IMR-90 (cell line): ENCODE data around the gene TRMT1L. TPM values are rescaled to one million over a fixed set of nuclear protein-coding genes. Genes with fewer than 3 reads are reported as not detected.

Experiments used
- ATAC-seq: fragments of 200-7000 bp; cut with Tn5 transposase; 2 replicates; pipeline ENCODE4 v1.9.1; 2020; ENCODE audit warnings: low read depth, mild to moderate bottlenecking, moderate library complexity
- BruUV-seq: library from RNA; stranded (reverse); fragments of 400-500 nt; replicated peaks from 2 replicates; lab custom pipeline; 2021; lab: Mats Ljungman, UMichigan
- CTCF ChIA-PET: fragments of 300-600 bp; formaldehyde crosslinking; extraction: SDS; loops from one replicate; lab custom pipeline; 2021; ENCODE audit warnings: antibody characterized with exemption; lab: Yijun Ruan, JAX
- POLR2A ChIA-PET: fragments of 300-600 bp; sonication (Branson Sonifier 250); formaldehyde crosslinking; loops from one replicate; lab custom pipeline; 2022; ENCODE audit warnings: antibody characterized with exemption; ENCODE audit not compliant: unreplicated experiment; lab: Charles Lee
- DNase-seq: peaks from one replicate; pipeline ENCODE4 v3.0.0; 2013
- H2AFZ ChIP-seq: replicated peaks from 2 replicates; pipeline ENCODE3; 2013; ENCODE audit warnings: low read length, mild to moderate bottlenecking; ENCODE audit not compliant: poor library complexity
- H2AK5ac ChIP-seq: 2 replicates; pipeline ENCODE4 v1.6.1; 2013; ENCODE audit warnings: low read depth, low read length, inconsistent platforms
- H2AK9ac ChIP-seq: replicated peaks from 2 replicates; pipeline ENCODE3; 2013; ENCODE audit warnings: mild to moderate bottlenecking, low read depth, low read length, moderate library complexity; ENCODE audit not compliant: poor library complexity
- H2BK120ac ChIP-seq: 2 replicates; pipeline ENCODE4 v1.6.1; 2013; ENCODE audit warnings: low read depth, low read length, inconsistent platforms
- H2BK15ac ChIP-seq: 3 replicates; pipeline ENCODE4 v1.6.1; 2013; ENCODE audit warnings: low read depth, low read length, inconsistent platforms
- H2BK20ac ChIP-seq: 2 replicates; pipeline ENCODE4 v1.6.1; 2013; ENCODE audit warnings: low read depth, mild to moderate bottlenecking, inconsistent platforms, low read length, moderate library complexity
- H2BK5ac ChIP-seq: 2 replicates; pipeline ENCODE4 v1.6.1; 2013; ENCODE audit warnings: mild to moderate bottlenecking, low read depth, low read length, inconsistent platforms; ENCODE audit not compliant: poor library complexity, severe bottlenecking
- H3K14ac ChIP-seq: replicated peaks from 2 replicates; pipeline ENCODE4 v1.6.1; 2013; ENCODE audit warnings: low read depth, low read length, inconsistent platforms
- H3K18ac ChIP-seq: 2 replicates; pipeline ENCODE4 v1.6.1; 2013; ENCODE audit warnings: low read depth, low read length, control low read depth
- H3K23ac ChIP-seq: 2 replicates; pipeline ENCODE4 v1.6.1; 2013; ENCODE audit warnings: low read depth, low read length, inconsistent platforms
- H3K27ac ChIP-seq: 2 replicates; pipeline ENCODE4 v1.5.1; 2013; ENCODE audit warnings: mild to moderate bottlenecking, control low read depth, low read length; ENCODE audit not compliant: insufficient read depth
- H3K27me3 ChIP-seq: 2 replicates; pipeline ENCODE4 v1.6.1; 2013; ENCODE audit warnings: low read length; ENCODE audit not compliant: control insufficient read depth, insufficient read depth
- H3K36me3 ChIP-seq: 2 replicates; pipeline ENCODE4 v1.6.1; 2013; ENCODE audit warnings: low read length, mixed read lengths; ENCODE audit not compliant: control insufficient read depth, insufficient read depth
- H3K4ac ChIP-seq: 2 replicates; pipeline ENCODE4 v1.6.1; 2013; ENCODE audit warnings: low read depth, low read length, inconsistent platforms
- H3K4me1 ChIP-seq: 2 replicates; pipeline ENCODE4 v1.6.1; 2013; ENCODE audit warnings: low read length, mixed read lengths; ENCODE audit not compliant: control insufficient read depth, insufficient read depth
- H3K4me2 ChIP-seq: 2 replicates; pipeline ENCODE4 v1.6.1; 2013; ENCODE audit warnings: low read depth, mild to moderate bottlenecking, control low read depth, low read length, moderate library complexity
- H3K4me3 ChIP-seq: 2 replicates; pipeline ENCODE4 v1.5.1; 2013; ENCODE audit warnings: low read depth, mild to moderate bottlenecking, control low read depth, low read length, moderate library complexity; ENCODE audit not compliant: insufficient read depth
- H3K56ac ChIP-seq: 2 replicates; pipeline ENCODE4 v1.6.1; 2013; ENCODE audit warnings: low read length, inconsistent platforms; ENCODE audit not compliant: insufficient read depth; ENCODE audit errors: extremely low read depth
- H3K79me1 ChIP-seq, 2 experiments: 2 replicates each; pipeline ENCODE4 v1.6.1; 2013; ENCODE audit warnings: low read length in 2 of 2, inconsistent platforms in 1 of 2, low read depth in 1 of 2
- H3K9ac ChIP-seq: 2 replicates; pipeline ENCODE4 v1.6.1; 2013; ENCODE audit warnings: low read depth, low read length, control low read depth
- H3K9me1 ChIP-seq: 2 replicates; pipeline ENCODE4 v1.6.1; 2013; ENCODE audit warnings: low read length, inconsistent platforms; ENCODE audit not compliant: insufficient read depth
- H3K9me3 ChIP-seq: 2 replicates; pipeline ENCODE4 v1.6.1; 2013; ENCODE audit warnings: low read length; ENCODE audit not compliant: control insufficient read depth, insufficient read depth
- H4K20me1 ChIP-seq: 2 replicates; pipeline ENCODE4 v1.6.1; 2013; ENCODE audit warnings: low read length, inconsistent platforms; ENCODE audit not compliant: insufficient read depth
- H4K5ac ChIP-seq: 2 replicates; pipeline ENCODE4 v1.6.1; 2013; ENCODE audit warnings: mild to moderate bottlenecking, low read depth, low read length, control low read depth
- H4K8ac ChIP-seq, 2 experiments: 2 replicates each; pipeline ENCODE4 v1.6.1; 2013; ENCODE audit warnings: low read depth in 2 of 2, low read length in 2 of 2, control low read depth in 1 of 2, inconsistent platforms in 1 of 2
- H4K91ac ChIP-seq: 2 replicates; pipeline ENCODE4 v1.6.1; 2013; ENCODE audit warnings: low read depth, low read length, inconsistent platforms; ENCODE audit not compliant: insufficient read depth
- BHLHE40 ChIP-seq: fragments of 150-350 bp; IDR thresholded peaks from 2 replicates; pipeline ENCODE4 v1.6.1; 2016; ENCODE audit warnings: mild to moderate bottlenecking, low read depth, low read length
- CTCF ChIP-seq: conservative IDR thresholded peaks from 2 replicates; pipeline ENCODE4 v1.5.1; 2012; ENCODE audit warnings: mild to moderate bottlenecking, low read depth, low read length, improper control_type of control experiment
- FOS ChIP-seq: fragments of 150-350 bp; IDR thresholded peaks from 2 replicates; pipeline ENCODE4 v1.6.1; 2016; ENCODE audit warnings: low read depth, low read length
- MAFK ChIP-seq: IDR thresholded peaks from 2 replicates; pipeline ENCODE4 v1.6.1; 2012; ENCODE audit warnings: low read depth, low read length, improper control_type of control experiment
- MXI1 ChIP-seq: IDR thresholded peaks from 2 replicates; pipeline ENCODE4 v1.6.1; 2012; ENCODE audit warnings: low read depth, mild to moderate bottlenecking, low read length, moderate library complexity, borderline replicate concordance
- RAD21 ChIP-seq: IDR thresholded peaks from 2 replicates; pipeline ENCODE4 v1.6.1; 2012; ENCODE audit warnings: low read length, improper control_type of control experiment
- RCOR1 ChIP-seq: IDR thresholded peaks from 2 replicates; pipeline ENCODE4 v1.6.1; 2012; ENCODE audit warnings: mild to moderate bottlenecking, low read length, improper control_type of control experiment; ENCODE audit not compliant: insufficient replicate concordance
- SMC3 ChIP-seq: fragments of 150-350 bp; IDR thresholded peaks from 2 replicates; pipeline ENCODE4 v1.6.1; 2016; ENCODE audit warnings: low read depth, mild to moderate bottlenecking, antibody characterized with exemption, low read length, moderate library complexity
- WGBS, 2 experiments: methylation state at CpG; one replicate each; pipeline versions ENCODE4 v1.1.5 to v1.1.7; 2013; ENCODE audit warnings: missing lambda C conversion rate in 2 of 2; ENCODE audit not compliant: insufficient read length in 1 of 2; ENCODE audit errors: extremely low coverage in 2 of 2; 5-methylcytosine and 5-hydroxymethylcytosine counted together
- dilution Hi-C: fragments of 300-500 bp; cut with HindIII; formaldehyde crosslinking; loops from one replicate; pipeline ENCODE4 v1.14.3; 2018; ENCODE audit warnings: low sequenced_read_pairs; ENCODE audit not compliant: unreplicated experiment
- in situ Hi-C: fragments of 300-500 bp; cut with MboI; formaldehyde crosslinking; loops from 3 replicates; pipeline ENCODE4 v1.14.3; 2019; ENCODE audit warnings: low sequenced_read_pairs, inconsistent platforms, mixed read lengths
- intact Hi-C: fragments of 100-400 bp; cut with micrococcal nuclease; formaldehyde crosslinking; loops from 2 replicates; pipeline ENCODE4 v1.10.0; 2022
- polyA plus RNA-seq, 3 experiments: library from polyadenylated mRNA; depleted of rRNA; stranded (reverse); fragments of >200 nt; gene quantifications; 2 replicates each; pipeline ENCODE4 v1.2.3, GENCODE V29; 2012; ENCODE audit warnings: low replicate concordance in 1 of 3
- total RNA-seq: library from RNA; depleted of rRNA; stranded (reverse); fragments of >200 nt; gene quantifications from 2 replicates; pipeline ENCODE4 v1.2.3, GENCODE V29; 2012
- TF ChIP-seq, protein P1 (sequence below): fragments of 150-350 bp; IDR thresholded peaks from 2 replicates; pipeline ENCODE4 v1.6.1; 2017; ENCODE audit warnings: mild to moderate bottlenecking, antibody characterized with exemption, low read length, low read depth
- TF ChIP-seq, protein P2 (sequence below): fragments of 150-350 bp; IDR thresholded peaks from 2 replicates; pipeline ENCODE4 v1.6.1; 2016; ENCODE audit warnings: low read depth, mild to moderate bottlenecking, low read length, moderate library complexity, borderline replicate concordance

TRMT1L gene
- total and polyA plus RNA-seq, 2 of the 4 experiments (the other 2 are of a cell fraction): 11.0 to 21.9 TPM

GRCh38 chr1:185104083-185104482 is 52.7 kb downstream of the TRMT1L start:
- TF ChIP-seq BHLHE40: no peak
- no peak for TF ChIP-seq FOS
- no peak for TF ChIP-seq SMC3
- no peak for TF ChIP-seq MAFK
- TF ChIP-seq CTCF: no peak
- TF ChIP-seq RAD21: no peak
- no peak for TF ChIP-seq RCOR1
- TF ChIP-seq, protein P1, sequence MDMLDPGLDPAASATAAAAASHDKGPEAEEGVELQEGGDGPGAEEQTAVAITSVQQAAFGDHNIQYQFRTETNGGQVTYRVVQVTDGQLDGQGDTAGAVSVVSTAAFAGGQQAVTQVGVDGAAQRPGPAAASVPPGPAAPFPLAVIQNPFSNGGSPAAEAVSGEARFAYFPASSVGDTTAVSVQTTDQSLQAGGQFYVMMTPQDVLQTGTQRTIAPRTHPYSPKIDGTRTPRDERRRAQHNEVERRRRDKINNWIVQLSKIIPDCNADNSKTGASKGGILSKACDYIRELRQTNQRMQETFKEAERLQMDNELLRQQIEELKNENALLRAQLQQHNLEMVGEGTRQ: no peak
- no peak for TF ChIP-seq MXI1
- TF ChIP-seq, protein P2, sequence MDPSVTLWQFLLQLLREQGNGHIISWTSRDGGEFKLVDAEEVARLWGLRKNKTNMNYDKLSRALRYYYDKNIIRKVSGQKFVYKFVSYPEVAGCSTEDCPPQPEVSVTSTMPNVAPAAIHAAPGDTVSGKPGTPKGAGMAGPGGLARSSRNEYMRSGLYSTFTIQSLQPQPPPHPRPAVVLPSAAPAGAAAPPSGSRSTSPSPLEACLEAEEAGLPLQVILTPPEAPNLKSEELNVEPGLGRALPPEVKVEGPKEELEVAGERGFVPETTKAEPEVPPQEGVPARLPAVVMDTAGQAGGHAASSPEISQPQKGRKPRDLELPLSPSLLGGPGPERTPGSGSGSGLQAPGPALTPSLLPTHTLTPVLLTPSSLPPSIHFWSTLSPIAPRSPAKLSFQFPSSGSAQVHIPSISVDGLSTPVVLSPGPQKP: no peak
- whole genome bisulfite sequencing, 2 experiments: no CpG with 5 or more reads among the region's 3 CpGs

More at GRCh38 chr1:185104083-185104482, 52.7 kb downstream of the TRMT1L start:
- Histone ChIP-seq H4K5ac (no peak overlapping the region), H3K4me1 (no peaks in the 10 kb centered on the region), H3K27ac (no peak overlapping the region), H3K27me3 (no peaks in the 10 kb centered on the region), H2BK15ac (no peak overlapping the region), H3K4me2 (no peak overlapping the region), H4K91ac (no peak overlapping the region), H3K56ac (no peak overlapping the region), H2AK9ac (no peak overlapping the region), H3K4ac (no peak overlapping the region), H3K9me1 (no peaks in the 10 kb centered on the region), H3K9me3 (peaks cover 8% of the 10 kb centered on the region), H3K9ac (no peak overlapping the region), H2BK5ac (no peak overlapping the region), H2AFZ (no peak overlapping the region), H2BK120ac (no peak overlapping the region), H3K23ac (no peak overlapping the region), H3K79me1 (no peaks in the 10 kb centered on the region), H3K18ac (no peak overlapping the region), H4K8ac (no peak overlapping the region), H3K14ac (no peak overlapping the region), H2BK20ac (no peak overlapping the region), H3K36me3 (no peaks in the 10 kb centered on the region; the same call in 1 of the 2 replicates), H3K4me3 (no peak overlapping the region), H4K20me1 (no peaks in the 10 kb centered on the region), H2AK5ac (no peak overlapping the region)
- CTCF ChIA-PET: no interaction called here
- BruUV-seq: no TSS peak
- no peak for DNase-seq
- in situ Hi-C loops: no loop called here
- POLR2A ChIA-PET: no interaction called here
- intact Hi-C loops: no loop called here
- no peak for ATAC-seq
- dilution Hi-C loops: no loop called here
